Measurements from ENCODE around the gene TMEM256.
A peak's percentile ranks its signal among the peaks of the same experiment; 100 is the strongest.

TMEM256 gene

GRCh38 chr17:7428557-7428956, 24.7 kb upstream of the TMEM256 start, which contains the start of gene SPEM3:
Gene SPEM3, plus strand, starts transcription at chr17:7428857. Its CDS starts 46 bp downstream, at chr17:7428903.
- DNase-seq, result no peak

- DNase-seq, result no peak
Measured at GRCh38 chr17:7427549-7427948, 23.7 kb upstream of the TMEM256 start.

- DNase-seq, result no peak
Measured at GRCh38 chr17:7426896-7427489, 23.1 kb upstream of the TMEM256 start.

GRCh38 chr17:7426203-7426863, 22.4 kb upstream of the TMEM256 start:
- no peak for DNase-seq

GRCh38 chr17:7425756-7426155, 21.9 kb upstream of the TMEM256 start:
- no peak for DNase-seq

- DNase-seq, result no peak
Measured at GRCh38 chr17:7425316-7425715, 21.4 kb upstream of the TMEM256 start, which contains the start of gene SPEM2. Gene SPEM2, plus strand, starts transcription at chr17:7425616. Its CDS starts 73 bp downstream, at chr17:7425689.

GRCh38 chr17:7423679-7424078, 19.8 kb upstream of the TMEM256 start:
- peak; percentile 57 to 65 for DNase-seq

- DNase-seq, result no peak
Measured at GRCh38 chr17:7421186-7421585, 17.3 kb upstream of the TMEM256 start.

- DNase-seq, result no peak
Measured at GRCh38 chr17:7419819-7420610, 16.1 kb upstream of the TMEM256 start, which contains the start of gene SPEM1. Gene SPEM1, plus strand, starts transcription at chr17:7420324. Its CDS starts 61 bp downstream, at chr17:7420385.

GRCh38 chr17:7418472-7419152, 14.7 kb upstream of the TMEM256 start:
- no peak for DNase-seq

- DNase-seq, result no peak
Measured at GRCh38 chr17:7417056-7417655, 13.3 kb upstream of the TMEM256 start.

GRCh38 chr17:7416323-7416722, 12.4 kb upstream of the TMEM256 start:
- DNase-seq, result no peak

GRCh38 chr17:7415784-7416183, 11.9 kb upstream of the TMEM256 start:
- no peak for DNase-seq

GRCh38 chr17:7414837-7415236, 10.9 kb upstream of the TMEM256 start:
- DNase-seq, result no peak

- DNase-seq, result no peak
Measured at GRCh38 chr17:7413346-7413985, 9.6 kb upstream of the TMEM256 start.

- DNase-seq, result no peak
Measured at GRCh38 chr17:7411427-7411750, 7.5 kb upstream of the TMEM256 start.

GRCh38 chr17:7410634-7411426, 6.9 kb upstream of the TMEM256 start:
- no peak for DNase-seq

GRCh38 chr17:7409716-7410115, 5.8 kb upstream of the TMEM256 start:
- DNase-seq, result no peak

GRCh38 chr17:7408863-7409262, 5.0 kb upstream of the TMEM256 start:
- DNase-seq, result no peak

- no peak for DNase-seq
Measured at GRCh38 chr17:7408252-7408727, 4.4 kb upstream of the TMEM256 start.
